Muscle layer of duodenum (tissue), 2 donors: ENCODE measurements around the gene MBOAT2.

ENCODE experiments used
- H3K27ac ChIP-seq: one replicate; pipeline ENCODE4 v1.7.0; 2013; ENCODE audit warnings: mild to moderate bottlenecking, low read length
- H3K27me3 ChIP-seq: one replicate; pipeline ENCODE4 v1.7.0; 2013; ENCODE audit warnings: low read depth, mild to moderate bottlenecking, control low read depth, low read length
- H3K36me3 ChIP-seq, 2 donors: one replicate each; pipeline ENCODE4 v1.7.0; 2013; ENCODE audit warnings: low read length in 2 of 2, control low read depth in 1 of 2, mild to moderate bottlenecking in 1 of 2; ENCODE audit not compliant: insufficient read depth in 2 of 2, control insufficient read depth in 1 of 2
- H3K4me1 ChIP-seq, 2 donors: one replicate each; pipeline ENCODE4 v1.7.0; 2013; ENCODE audit warnings: low read length in 2 of 2, mild to moderate bottlenecking in 2 of 2, control low read depth in 1 of 2, moderate library complexity in 1 of 2; ENCODE audit not compliant: insufficient read depth in 2 of 2, control insufficient read depth in 1 of 2
- H3K4me3 ChIP-seq, 2 donors: one replicate each; pipeline ENCODE4 v1.7.0; 2013; ENCODE audit warnings: low read length in 2 of 2, low read depth in 1 of 2, mild to moderate bottlenecking in 1 of 2
- H3K9me3 ChIP-seq, 2 donors: one replicate each; pipeline ENCODE4 v1.7.0; 2013; ENCODE audit warnings: low read length in 2 of 2, control low read depth in 1 of 2, mild to moderate bottlenecking in 1 of 2; ENCODE audit not compliant: control insufficient read depth in 1 of 2
- donor health status: healthy.

Gene MBOAT2

GRCh38 chr2:9000442-9000841 lies 3.0 kb downstream of the MBOAT2 start:
- H3K27ac ChIP-seq = no peak overlapping the region
- H3K36me3 ChIP-seq = no peaks in the 10 kb centered on the region
- H3K9me3 ChIP-seq = no peaks in the 10 kb centered on the region

GRCh38 chr2:8999797-9000196 lies 3.7 kb downstream of the MBOAT2 start:
- H3K4me1 ChIP-seq = peaks cover 0 to 9% of the 10 kb centered on the region in 2 donors
- no peaks in the 10 kb centered on the region for H3K27me3 ChIP-seq
- H3K4me3 ChIP-seq = no peak overlapping the region
- H3K27ac ChIP-seq = no peak overlapping the region
- H3K9me3 ChIP-seq = no peaks in the 10 kb centered on the region
- no peaks in the 10 kb centered on the region for H3K36me3 ChIP-seq

More at GRCh38 chr2:9000442-9000841, 3.0 kb downstream of the MBOAT2 start:
- Histone ChIP-seq H3K27me3 (no peaks in the 10 kb centered on the region), H3K4me3 (no peak overlapping the region), H3K4me1 (peaks cover 0 to 9% of the 10 kb centered on the region in 2 donors)

- H3K27ac ChIP-seq = no peak overlapping the region
- peaks cover 0 to 6% of the 10 kb centered on the region in 2 donors for H3K4me1 ChIP-seq
- H3K27me3 ChIP-seq = no peaks in the 10 kb centered on the region
- H3K9me3 ChIP-seq = no peaks in the 10 kb centered on the region
- no peak overlapping the region for H3K4me3 ChIP-seq
- no peaks in the 10 kb centered on the region for H3K36me3 ChIP-seq
These were observed 4.4 kb downstream of the MBOAT2 start for GRCh38 chr2:8999102-8999446.

- Histone ChIP-seq H3K4me1 (peaks cover 0 to 6% of the 10 kb centered on the region in 2 donors), H3K27me3 (no peaks in the 10 kb centered on the region), H3K4me3 (no peak overlapping the region), H3K36me3 (no peaks in the 10 kb centered on the region), H3K27ac (no peak overlapping the region), H3K9me3 (no peaks in the 10 kb centered on the region)
These were observed 4.9 kb downstream of the MBOAT2 start for GRCh38 chr2:8998418-8999101.

GRCh38 chr2:8997631-8998030 lies 5.9 kb downstream of the MBOAT2 start:
- H3K27ac ChIP-seq = no peak overlapping the region
- H3K4me3 ChIP-seq = no peak overlapping the region
- no peaks in the 10 kb centered on the region for H3K9me3 ChIP-seq
- H3K36me3 ChIP-seq = no peaks in the 10 kb centered on the region
- peaks cover 0 to under 1% of the 10 kb centered on the region in 2 donors for H3K4me1 ChIP-seq
- no peaks in the 10 kb centered on the region for H3K27me3 ChIP-seq

GRCh38 chr2:8997108-8997507 lies 6.4 kb downstream of the MBOAT2 start:
- H3K27ac ChIP-seq = no peak overlapping the region
- H3K27me3 ChIP-seq = no peaks in the 10 kb centered on the region
- H3K4me3 ChIP-seq = no peak overlapping the region
- no peaks in the 10 kb centered on the region for H3K4me1 ChIP-seq
- H3K36me3 ChIP-seq = no peaks in the 10 kb centered on the region
- no peaks in the 10 kb centered on the region for H3K9me3 ChIP-seq

GRCh38 chr2:8996006-8996405 lies 7.5 kb downstream of the MBOAT2 start:
- Histone ChIP-seq H3K4me1 (no peaks in the 10 kb centered on the region), H3K9me3 (no peaks in the 10 kb centered on the region), H3K4me3 (no peak overlapping the region), H3K27me3 (no peaks in the 10 kb centered on the region), H3K36me3 (no peaks in the 10 kb centered on the region), H3K27ac (no peak overlapping the region)

- H3K9me3 ChIP-seq = no peaks in the 10 kb centered on the region
- H3K36me3 ChIP-seq = no peaks in the 10 kb centered on the region
- H3K4me1 ChIP-seq = no peaks in the 10 kb centered on the region
These were observed 9.1 kb downstream of the MBOAT2 start for GRCh38 chr2:8994386-8994785.

GRCh38 chr2:8993902-8994278 lies 9.6 kb downstream of the MBOAT2 start:
- no peak overlapping the region for H3K4me3 ChIP-seq
- H3K27ac ChIP-seq = no peak overlapping the region
- H3K27me3 ChIP-seq = no peaks in the 10 kb centered on the region
- no peaks in the 10 kb centered on the region for H3K4me1 ChIP-seq
- no peaks in the 10 kb centered on the region for H3K9me3 ChIP-seq
- H3K36me3 ChIP-seq = no peaks in the 10 kb centered on the region

More at GRCh38 chr2:8994386-8994785, 9.1 kb downstream of the MBOAT2 start:
- no peak overlapping the region for H3K27ac ChIP-seq
- no peak overlapping the region for H3K4me3 ChIP-seq
- no peaks in the 10 kb centered on the region for H3K27me3 ChIP-seq

GRCh38 chr2:8993196-8993901 lies 10.1 kb downstream of the MBOAT2 start:
- H3K4me1 ChIP-seq = no peaks in the 10 kb centered on the region
- no peaks in the 10 kb centered on the region for H3K27me3 ChIP-seq
- H3K4me3 ChIP-seq = no peak overlapping the region

GRCh38 chr2:8992643-8993042 lies 10.8 kb downstream of the MBOAT2 start:
- Histone ChIP-seq H3K4me1 (no peaks in the 10 kb centered on the region), H3K36me3 (no peaks in the 10 kb centered on the region)

More at GRCh38 chr2:8993196-8993901, 10.1 kb downstream of the MBOAT2 start:
- Histone ChIP-seq H3K9me3 (no peaks in the 10 kb centered on the region), H3K36me3 (no peaks in the 10 kb centered on the region), H3K27ac (no peak overlapping the region)

More at GRCh38 chr2:8992643-8993042, 10.8 kb downstream of the MBOAT2 start:
- Histone ChIP-seq H3K27ac (no peak overlapping the region), H3K4me3 (no peak overlapping the region), H3K27me3 (no peaks in the 10 kb centered on the region), H3K9me3 (no peaks in the 10 kb centered on the region)
